Peyer's patch (tissue), 4 donors: Measurements from ENCODE around the gene EFEMP1. TPM values are rescaled to one million over a fixed set of nuclear protein-coding genes. Genes with fewer than 3 reads are reported as not detected.

Experiments
- DNase-seq, 3 donors: peaks; one replicate each; pipeline ENCODE4 v3.0.0-alpha.2; 2017 to 2019
- H3K27ac ChIP-seq, 4 donors: fragments of 200-600 bp; sonication (generic); one replicate each; pipeline ENCODE4 v1.5.1; 2016 to 2019
- H3K27me3 ChIP-seq, 2 donors: fragments of 200-600 bp; sonication (generic); one replicate each; pipeline ENCODE4 v1.5.1; 2019
- H3K36me3 ChIP-seq, 3 donors: fragments of 200-600 bp; sonication (generic); one replicate each; pipeline ENCODE4 v1.5.1; 2016 to 2019
- H3K4me1 ChIP-seq, 4 donors: fragments of 200-600 bp; sonication (generic); one replicate each; pipeline ENCODE4 v1.5.1; 2016 to 2019
- H3K4me3 ChIP-seq, 4 donors: fragments of 200-600 bp; sonication (generic); 1 replicate in 3 of 4; 2 replicates in 1 of 4; pipeline ENCODE4 v1.5.1; 2016 to 2019; ENCODE audit warnings: mild to moderate bottlenecking in 1 of 4
- H3K9me3 ChIP-seq, 4 donors: fragments of 200-600 bp; sonication (generic); one replicate each; pipeline ENCODE4 v1.5.1; 2016 to 2019; ENCODE audit warnings: mild to moderate bottlenecking in 1 of 4
- POLR2A ChIP-seq, 2 donors: fragments of 450-650 bp; IDR thresholded peaks; one replicate each; pipeline ENCODE4 v1.5.1; 2017; ENCODE audit warnings: antibody characterized with exemption in 2 of 2, mild to moderate bottlenecking in 2 of 2, moderate library complexity in 2 of 2
- total RNA-seq, 4 donors: library from RNA; depleted of rRNA; stranded (reverse); fragments of >200 nt; gene quantifications; one replicate each; pipeline ENCODE4 v1.1.0, GENCODE V29; 2016
- TF ChIP-seq, protein P1 (sequence below), 6 experiments: fragments of 450-650 bp in 4 of 6; fragments of 200-600 bp in 2 of 6; sonication (generic) in 1 of 6; IDR thresholded peaks; one replicate each; pipeline ENCODE4 v1.5.1; 2017 to 2019; ENCODE audit warnings: antibody characterized with exemption in 6 of 6, mild to moderate bottlenecking in 3 of 6, moderate library complexity in 1 of 6

Gene EFEMP1
- total RNA-seq, 4 donors from 2014 or later, result 16.3 to 44.4 (median 26.6) TPM

- Histone ChIP-seq H3K36me3 (no peaks in the 10 kb centered on the region), H3K4me1 (no peaks in the 10 kb centered on the region), H3K4me3 (no peak overlapping the region), H3K27me3 (no peaks in the 10 kb centered on the region), H3K27ac (peak overlapping the region in 1 of 4 donors; percentile 11), H3K9me3 (no peaks in the 10 kb centered on the region)
- DNase-seq, result no peak
- TF ChIP-seq, protein P1, sequence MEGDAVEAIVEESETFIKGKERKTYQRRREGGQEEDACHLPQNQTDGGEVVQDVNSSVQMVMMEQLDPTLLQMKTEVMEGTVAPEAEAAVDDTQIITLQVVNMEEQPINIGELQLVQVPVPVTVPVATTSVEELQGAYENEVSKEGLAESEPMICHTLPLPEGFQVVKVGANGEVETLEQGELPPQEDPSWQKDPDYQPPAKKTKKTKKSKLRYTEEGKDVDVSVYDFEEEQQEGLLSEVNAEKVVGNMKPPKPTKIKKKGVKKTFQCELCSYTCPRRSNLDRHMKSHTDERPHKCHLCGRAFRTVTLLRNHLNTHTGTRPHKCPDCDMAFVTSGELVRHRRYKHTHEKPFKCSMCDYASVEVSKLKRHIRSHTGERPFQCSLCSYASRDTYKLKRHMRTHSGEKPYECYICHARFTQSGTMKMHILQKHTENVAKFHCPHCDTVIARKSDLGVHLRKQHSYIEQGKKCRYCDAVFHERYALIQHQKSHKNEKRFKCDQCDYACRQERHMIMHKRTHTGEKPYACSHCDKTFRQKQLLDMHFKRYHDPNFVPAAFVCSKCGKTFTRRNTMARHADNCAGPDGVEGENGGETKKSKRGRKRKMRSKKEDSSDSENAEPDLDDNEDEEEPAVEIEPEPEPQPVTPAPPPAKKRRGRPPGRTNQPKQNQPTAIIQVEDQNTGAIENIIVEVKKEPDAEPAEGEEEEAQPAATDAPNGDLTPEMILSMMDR (IDR thresholded peaks at IDR 0.05), result no peak
- TF ChIP-seq POLR2A (IDR thresholded peaks at IDR 0.05), result no peak
These were observed 35.5 kb downstream of the EFEMP1 start for GRCh38 chr2:55887901-55888624.

DNA sequence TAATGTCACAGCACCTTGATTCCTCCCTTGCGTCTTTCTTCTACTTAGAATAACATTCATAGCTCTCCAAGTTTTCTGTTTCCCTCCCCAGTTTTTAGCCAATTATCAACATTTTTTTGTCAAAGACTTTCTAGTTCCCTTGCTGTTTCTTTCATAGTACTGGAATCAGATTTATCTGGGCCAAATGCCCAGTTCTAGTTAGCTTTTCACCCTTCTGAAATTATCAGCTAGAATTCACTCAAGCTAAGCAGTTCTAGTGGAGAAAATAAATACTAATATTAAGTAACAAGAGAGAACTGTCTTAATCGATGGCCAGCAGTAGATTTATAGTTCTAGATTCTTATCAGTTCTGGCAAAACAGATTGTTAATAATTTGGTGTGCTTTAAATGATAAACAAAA, 36.2 kb downstream of the EFEMP1 start:
- Histone ChIP-seq H3K27ac (no peak overlapping the region), H3K4me3 (no peak overlapping the region), H3K4me1 (no peaks in the 10 kb centered on the region), H3K9me3 (no peaks in the 10 kb centered on the region), H3K36me3 (no peaks in the 10 kb centered on the region), H3K27me3 (no peaks in the 10 kb centered on the region)
- DNase-seq, result no peak
- TF ChIP-seq, protein P1 (IDR thresholded peaks at IDR 0.05), result no peak
- no peak for TF ChIP-seq POLR2A (IDR thresholded peaks at IDR 0.05)

- Histone ChIP-seq H3K27ac (peak overlapping the region in 1 of 4 donors; percentile 36), H3K9me3 (no peaks in the 10 kb centered on the region), H3K36me3 (no peaks in the 10 kb centered on the region), H3K4me3 (no peak overlapping the region), H3K27me3 (no peaks in the 10 kb centered on the region), H3K4me1 (no peaks in the 10 kb centered on the region)
- TF ChIP-seq POLR2A (IDR thresholded peaks at IDR 0.05), result no peak
- TF ChIP-seq, protein P1 (IDR thresholded peaks at IDR 0.05), result no peak
- DNase-seq, result no peak
These were observed 37.7 kb downstream of the EFEMP1 start for GRCh38 chr2:55885944-55886281.

GRCh38 chr2:55885127-55885943, 38.2 kb downstream of the EFEMP1 start:
- Histone ChIP-seq H3K4me3 (no peak overlapping the region), H3K27me3 (no peaks in the 10 kb centered on the region), H3K4me1 (no peaks in the 10 kb centered on the region), H3K27ac (peak overlapping the region in 3 of 4 donors; percentile 36 to 52 (median 50)), H3K36me3 (no peaks in the 10 kb centered on the region), H3K9me3 (no peaks in the 10 kb centered on the region)
- no peak for DNase-seq
- no peak for TF ChIP-seq POLR2A (IDR thresholded peaks at IDR 0.05)
- TF ChIP-seq, protein P1 (IDR thresholded peaks at IDR 0.05), result no peak

DNA sequence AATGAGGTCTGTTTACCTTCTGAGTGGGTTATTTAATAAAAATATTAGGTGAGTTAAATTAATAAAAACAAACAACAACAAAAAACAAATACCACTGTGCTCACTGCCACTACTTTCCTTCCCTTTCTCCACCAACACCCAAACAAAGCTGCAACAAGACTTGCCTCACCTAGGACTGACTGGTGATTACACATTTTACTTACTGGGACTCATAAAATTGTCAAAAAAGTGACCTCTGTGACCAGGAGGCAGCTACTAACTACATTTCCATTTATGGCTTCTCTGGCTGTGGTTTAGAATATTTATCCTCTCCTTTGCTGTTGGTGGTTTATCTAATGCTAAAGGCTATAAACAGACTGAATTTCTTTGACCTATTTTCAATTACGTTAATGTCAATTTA, 39.8 kb downstream of the EFEMP1 start:
- no peak overlapping the region for H3K27ac ChIP-seq
- no peaks in the 10 kb centered on the region for H3K27me3 ChIP-seq
- H3K4me1 ChIP-seq, result no peaks in the 10 kb centered on the region
- no peaks in the 10 kb centered on the region for H3K9me3 ChIP-seq
- TF ChIP-seq, protein P1 (IDR thresholded peaks at IDR 0.05), result no peak
- TF ChIP-seq POLR2A (IDR thresholded peaks at IDR 0.05), result no peak
- H3K36me3 ChIP-seq, result no peaks in the 10 kb centered on the region
- DNase-seq, result no peak
- no peak overlapping the region for H3K4me3 ChIP-seq
